HAP-1 (cell line): ENCODE data around the gene TLCD1.

Source experiments
- DNase-seq, 2 experiments: peaks; one replicate each; pipeline ENCODE4 v3.0.0-alpha.2; 2016 to 2020; ENCODE audit warnings: low spot score in 2 of 2
- H3K27me3 ChIP-seq: fragments of 250-450 bp; sonication (Bioruptor Pico); 2 replicates; pipeline ENCODE4 v1.5.1; 2020; ENCODE audit warnings: low read depth, mild to moderate bottlenecking, moderate library complexity
- H3K36me3 ChIP-seq: fragments of 250-450 bp; sonication (Bioruptor Pico); replicated peaks from 2 replicates; pipeline ENCODE4 v1.5.1; 2020; ENCODE audit warnings: mild to moderate bottlenecking
- H3K4me1 ChIP-seq: fragments of 250-450 bp; sonication (Bioruptor Pico); 2 replicates; pipeline ENCODE4 v1.5.1; 2020; ENCODE audit warnings: mild to moderate bottlenecking
- H3K4me3 ChIP-seq: fragments of 250-450 bp; sonication (Bioruptor Pico); 2 replicates; pipeline ENCODE4 v1.5.1; 2020; ENCODE audit warnings: mild to moderate bottlenecking, moderate library complexity
- H3K9me3 ChIP-seq: fragments of 250-450 bp; sonication (Bioruptor Pico); 2 replicates; pipeline ENCODE4 v1.5.1; 2020; ENCODE audit warnings: mild to moderate bottlenecking, moderate library complexity
- in situ Hi-C: fragments of 300-500 bp; cut with MboI; formaldehyde crosslinking; loops from 3 replicates; pipeline ENCODE4 v1.14.3; 2020; ENCODE audit warnings: low sequenced_read_pairs, inconsistent platforms, mixed read lengths

Gene TLCD1

DNA sequence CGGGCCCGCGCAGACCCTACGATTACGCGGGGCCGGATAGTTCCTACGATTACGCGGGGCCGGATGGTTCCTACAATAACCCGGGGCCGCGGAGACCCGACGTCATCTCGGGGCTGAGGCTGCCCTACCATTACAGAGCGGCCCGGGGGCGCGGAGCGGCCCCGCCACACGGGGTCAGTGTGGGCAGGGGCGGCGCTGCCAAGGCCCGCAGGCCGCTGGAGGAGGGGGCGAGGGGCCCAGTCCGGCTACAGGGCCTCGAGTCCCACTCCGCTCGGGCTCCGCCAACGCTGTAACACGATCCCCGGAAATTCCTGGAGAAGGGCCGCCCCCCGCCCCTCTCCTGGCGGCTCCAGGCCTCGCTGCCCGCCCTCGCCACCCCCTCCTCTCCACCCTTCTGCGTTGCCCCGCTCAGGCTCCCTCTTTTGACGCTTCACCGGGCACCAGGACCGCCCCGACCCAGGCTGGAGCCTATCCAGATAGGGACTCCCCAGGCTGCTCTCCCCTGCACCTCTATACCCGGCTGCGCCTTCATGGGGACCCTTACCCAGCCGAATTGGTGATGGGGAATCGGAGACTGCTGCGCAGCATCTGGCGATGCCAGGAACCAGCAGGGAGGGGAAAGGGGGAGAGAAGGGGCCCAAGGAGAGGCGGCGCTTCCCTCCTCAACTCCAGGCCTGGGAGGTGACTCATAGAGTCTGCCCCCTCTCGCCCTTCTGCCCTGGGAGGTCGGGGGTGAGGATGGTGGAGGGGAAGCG lies 8.3 kb downstream of the TLCD1 start, which contains the start of gene RAB34:
Gene RAB34, minus strand, starts transcription at position 291 of the 755 bp plus-strand sequence. CDS start 602 bp downstream, outside the sequence.
- Histone ChIP-seq H3K9me3 (no peaks in the 10 kb centered on the region), H3K36me3 (peaks cover 29% of the 10 kb centered on the region), H3K4me3 (no peak within 1 kb of the TSS), H3K27me3 (no peaks in the 10 kb centered on the region), H3K4me1 (peaks cover 19% of the 10 kb centered on the region)
- in situ Hi-C loops: no loop called here
- no peak for DNase-seq

DNA sequence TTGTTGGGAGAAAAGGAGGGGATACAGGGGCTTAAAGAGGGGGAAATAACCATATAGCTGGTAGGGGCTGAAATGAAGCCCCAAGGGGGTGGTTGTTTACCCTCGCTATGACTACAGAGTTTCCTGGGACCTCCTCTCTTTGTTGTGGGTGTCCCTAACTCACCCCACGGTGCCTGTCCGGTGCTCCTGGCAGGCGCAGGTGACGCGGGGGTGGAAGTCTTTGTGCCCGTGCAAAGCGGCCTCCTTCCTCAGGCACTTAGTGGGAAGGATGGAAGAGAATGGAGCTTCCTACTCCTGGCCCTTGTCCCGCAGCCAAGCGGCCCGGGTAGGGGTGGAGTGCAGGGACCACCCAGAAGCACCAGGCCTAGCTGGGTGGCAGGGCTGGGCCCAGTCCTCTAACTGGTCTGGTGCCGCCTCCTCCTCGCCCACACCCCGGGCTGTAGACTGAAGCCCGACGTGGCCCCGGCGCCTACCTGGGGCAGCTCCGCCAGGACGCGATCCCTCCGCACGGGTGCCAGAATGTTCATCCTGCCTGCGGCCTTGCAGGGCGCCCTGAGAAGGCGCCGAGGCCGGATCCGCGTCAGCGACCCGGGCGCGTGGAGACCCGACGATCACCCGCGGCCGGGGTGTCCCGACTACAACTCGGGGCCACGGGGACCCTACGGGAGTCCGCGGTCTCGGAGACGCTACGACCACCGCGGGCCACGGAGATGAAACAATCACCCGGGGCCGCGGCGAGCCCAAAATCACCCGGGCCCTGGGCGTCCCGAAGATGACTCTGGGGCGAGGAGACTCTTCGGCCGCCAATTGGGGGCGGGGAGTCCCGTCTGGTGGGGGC lies 9.1 kb downstream of the TLCD1 start:
- no peak overlapping the region for H3K4me3 ChIP-seq
- no peak for DNase-seq
- peaks cover 21% of the 10 kb centered on the region for H3K36me3 ChIP-seq
- in situ Hi-C loops: no loop called here
- H3K9me3 ChIP-seq: no peaks in the 10 kb centered on the region
- no peaks in the 10 kb centered on the region for H3K27me3 ChIP-seq
- peaks cover 20% of the 10 kb centered on the region for H3K4me1 ChIP-seq

DNA sequence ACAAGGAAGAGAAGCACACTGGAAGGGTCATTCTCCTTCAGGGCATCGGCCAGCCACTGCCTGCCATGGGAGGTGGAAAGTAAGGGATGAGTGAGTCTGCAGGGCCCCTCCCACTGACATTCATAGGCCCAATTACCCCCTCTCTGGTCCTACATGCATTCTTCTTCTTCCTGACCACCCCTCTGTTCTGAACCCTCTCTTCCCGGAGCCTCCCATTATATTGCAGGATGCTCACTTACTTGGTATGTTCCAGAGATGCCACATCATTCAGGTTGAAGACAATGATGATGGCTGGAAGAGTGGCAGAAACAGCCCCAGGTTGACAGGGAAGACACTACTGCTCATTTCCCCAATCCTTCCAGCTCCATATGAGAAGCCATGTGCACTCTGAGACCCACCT lies 10.8 kb downstream of the TLCD1 start:
- no peaks in the 10 kb centered on the region for H3K27me3 ChIP-seq
- peaks cover 30% of the 10 kb centered on the region for H3K4me1 ChIP-seq
- H3K4me3 ChIP-seq: no peak overlapping the region
- DNase-seq: no peak
- H3K36me3 ChIP-seq: peaks cover 4% of the 10 kb centered on the region
- in situ Hi-C loops: no loop called here
- H3K9me3 ChIP-seq: no peaks in the 10 kb centered on the region

DNA sequence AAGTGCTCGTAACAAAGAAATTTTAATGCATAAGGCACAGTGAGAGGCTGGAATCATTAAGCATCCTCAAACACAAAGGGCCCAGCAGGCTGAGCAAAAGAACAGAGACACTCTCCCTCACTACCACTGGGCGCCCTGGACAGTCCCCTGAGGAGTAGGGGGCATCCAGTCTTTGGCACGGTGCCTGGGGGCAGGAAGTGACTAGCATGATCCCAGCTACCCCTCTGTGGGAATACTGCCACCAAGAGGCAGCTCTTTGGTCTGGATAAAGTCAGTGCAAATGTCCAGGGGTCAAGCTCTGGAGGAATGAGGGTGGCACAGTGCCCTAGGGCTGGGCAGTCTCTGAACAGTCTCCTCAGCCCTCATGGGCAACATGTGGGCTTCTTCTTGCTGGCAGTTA lies 11.8 kb downstream of the TLCD1 start:
- DNase-seq: no peak
- in situ Hi-C loops: no loop called here
- Histone ChIP-seq H3K4me3 (no peak overlapping the region), H3K27me3 (no peaks in the 10 kb centered on the region), H3K36me3 (no peaks in the 10 kb centered on the region), H3K4me1 (peaks cover 37% of the 10 kb centered on the region), H3K9me3 (no peaks in the 10 kb centered on the region)

DNA sequence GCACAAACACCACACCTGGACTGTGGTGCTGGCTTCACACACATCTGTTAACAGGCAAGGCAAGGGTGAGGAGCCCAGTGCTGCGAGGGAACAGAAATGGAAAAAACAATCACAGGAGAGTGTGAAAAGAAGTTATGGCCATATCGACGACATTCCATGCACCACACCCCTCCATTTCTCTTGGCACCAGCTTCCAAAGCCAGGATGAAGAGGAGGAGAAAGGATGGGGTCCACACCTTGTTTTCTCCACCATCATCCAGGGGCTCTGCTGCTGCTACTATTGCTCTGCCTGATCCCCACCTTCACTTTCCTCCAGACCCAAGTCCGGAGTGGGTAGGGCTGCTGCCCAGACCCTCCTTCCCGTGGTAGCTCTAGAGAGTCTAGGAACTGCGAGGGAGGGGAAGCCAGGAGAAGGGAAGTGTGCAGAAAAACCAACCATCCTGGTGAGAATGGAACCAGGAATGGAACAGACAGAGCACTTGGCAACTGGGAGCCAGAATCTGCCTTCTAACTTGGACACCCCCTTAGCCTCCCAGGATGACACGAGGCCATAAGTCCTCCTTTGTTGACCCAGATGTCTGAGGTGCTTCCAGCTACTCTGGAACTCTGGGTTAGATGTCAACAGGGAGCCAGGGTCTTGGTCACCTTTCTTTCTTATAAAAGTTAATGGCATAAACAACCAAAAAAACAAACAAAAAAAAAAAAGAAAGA lies 13.2 kb downstream of the TLCD1 start:
- no peaks in the 10 kb centered on the region for H3K36me3 ChIP-seq

DNA sequence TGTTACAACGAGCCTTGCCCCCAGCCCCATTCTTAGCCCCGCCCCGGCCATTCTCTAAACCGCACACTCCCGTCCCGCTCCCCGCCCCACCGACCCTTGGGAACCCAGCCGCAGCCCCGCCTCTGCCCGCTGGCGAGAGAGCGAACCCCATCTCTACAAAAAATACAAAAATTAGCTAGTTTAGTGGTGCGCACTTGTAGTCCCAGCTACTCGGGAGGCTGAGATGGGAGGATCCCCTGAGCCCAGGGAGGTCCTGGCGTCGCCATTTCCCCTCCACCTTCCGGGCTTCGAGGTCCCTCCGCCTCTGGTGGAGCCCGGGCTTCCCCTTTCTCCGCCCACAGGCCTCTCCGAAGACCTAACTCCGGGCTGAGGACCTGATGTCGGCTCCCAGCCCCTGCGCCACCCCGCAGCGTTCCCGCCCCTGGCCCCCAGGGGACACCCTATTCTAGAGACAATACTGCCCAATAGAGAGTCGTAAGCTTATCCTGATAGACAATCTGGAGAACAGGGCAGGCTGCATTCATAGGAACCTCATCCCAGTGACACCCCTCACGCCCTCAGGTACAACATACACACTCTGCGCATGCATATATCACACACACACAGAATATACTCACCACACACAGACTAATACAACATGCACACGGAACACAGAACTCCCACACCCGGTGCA lies 13.9 kb downstream of the TLCD1 start:
- Histone ChIP-seq H3K9me3 (no peaks in the 10 kb centered on the region; the same call in 1 of the 2 replicates), H3K4me3 (peak overlapping the region; percentile 63), H3K36me3 (no peaks in the 10 kb centered on the region), H3K27me3 (no peaks in the 10 kb centered on the region), H3K4me1 (peaks cover 25% of the 10 kb centered on the region)
- in situ Hi-C loops: no loop called here
- DNase-seq: peak; percentile 60 to 86

More for the DNA sequence above, 13.2 kb downstream of the TLCD1 start:
- no peaks in the 10 kb centered on the region for H3K27me3 ChIP-seq
- no peak for DNase-seq
- H3K4me1 ChIP-seq: peaks cover 25% of the 10 kb centered on the region
- no peaks in the 10 kb centered on the region; the same call in 1 of the 2 replicates for H3K9me3 ChIP-seq
- in situ Hi-C loops: no loop called here
- H3K4me3 ChIP-seq: no peak overlapping the region

DNA sequence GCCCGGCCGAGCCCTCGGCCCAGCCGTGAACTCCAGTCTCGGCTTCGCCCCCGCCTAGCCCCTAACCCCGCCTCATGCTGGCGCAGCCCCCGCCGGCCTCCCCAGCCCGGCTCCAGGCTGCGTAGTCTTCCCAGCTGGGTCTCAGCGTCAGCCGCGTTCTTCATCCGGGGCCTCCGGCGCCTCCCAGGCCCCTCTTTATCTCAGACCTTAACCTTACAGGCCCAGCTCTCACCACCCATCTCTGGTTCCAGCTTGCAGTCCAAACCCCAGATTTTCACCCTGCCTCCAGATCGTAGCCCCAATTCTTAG lies 14.4 kb downstream of the TLCD1 start, which contains the start of gene PROCA1:
Gene PROCA1, minus strand, starts transcription at position 166 of the 309 bp plus-strand sequence. CDS start 228 bp downstream, outside the sequence.
- Histone ChIP-seq H3K4me3 (peak within 1 kb of the TSS; percentile 63), H3K4me1 (peaks cover 25% of the 10 kb centered on the region), H3K27me3 (no peaks in the 10 kb centered on the region), H3K36me3 (no peaks in the 10 kb centered on the region), H3K9me3 (no peaks in the 10 kb centered on the region; the same call in 1 of the 2 replicates)
- peak in 1 of 2 experiments; percentile 20 for DNase-seq
- in situ Hi-C loops: no loop called here

DNA sequence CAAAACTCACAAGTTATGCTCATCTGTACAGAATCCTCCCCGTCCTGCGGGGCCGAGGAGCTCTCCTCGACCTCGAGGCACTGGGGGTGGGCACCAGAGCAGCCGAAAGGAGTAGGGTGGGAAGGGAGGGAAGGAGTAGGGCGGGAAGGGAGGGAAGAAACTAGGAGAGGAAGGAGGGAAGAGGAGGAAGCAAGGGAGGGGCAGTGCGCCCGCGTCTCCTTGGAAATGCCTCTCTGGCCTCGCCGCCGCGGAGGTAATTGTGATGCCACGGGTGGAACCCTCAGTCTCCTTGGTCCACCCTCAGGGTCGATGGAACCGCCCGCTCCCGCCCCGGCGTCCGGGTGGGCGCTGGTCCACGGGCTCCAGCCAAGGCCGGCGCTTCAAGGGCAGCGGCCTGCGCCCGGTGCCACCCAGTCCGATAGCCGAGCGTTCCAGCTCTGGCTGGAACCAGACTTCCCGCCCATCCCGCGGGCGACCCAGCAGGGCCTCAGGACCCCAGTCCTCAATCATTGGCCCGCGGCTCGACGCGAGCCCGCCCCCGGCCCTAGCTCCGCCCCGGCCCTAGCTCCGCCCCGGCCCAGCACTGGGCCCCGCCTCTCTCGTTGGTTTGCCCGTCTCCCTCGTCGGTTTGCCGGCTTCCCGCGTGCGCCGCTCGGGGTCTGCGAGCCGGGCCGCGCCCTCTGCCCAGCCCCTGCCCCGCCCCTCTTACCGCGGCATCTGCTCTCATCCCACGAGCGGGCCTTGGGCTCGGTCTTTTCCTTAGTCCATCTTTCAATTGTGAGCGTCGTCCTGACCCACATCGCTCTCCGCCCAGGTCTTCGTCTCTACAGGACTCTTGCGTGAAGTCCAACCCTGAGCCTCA lies 14.9 kb downstream of the TLCD1 start:
- H3K9me3 ChIP-seq: no peaks in the 10 kb centered on the region; the same call in 1 of the 2 replicates
- H3K4me1 ChIP-seq: peaks cover 25% of the 10 kb centered on the region
- no peaks in the 10 kb centered on the region for H3K36me3 ChIP-seq
- peak; percentile 87 to 96 for DNase-seq
- no peaks in the 10 kb centered on the region for H3K27me3 ChIP-seq
- in situ Hi-C loops: no loop called here
- H3K4me3 ChIP-seq: peak overlapping the region; percentile 63

DNA sequence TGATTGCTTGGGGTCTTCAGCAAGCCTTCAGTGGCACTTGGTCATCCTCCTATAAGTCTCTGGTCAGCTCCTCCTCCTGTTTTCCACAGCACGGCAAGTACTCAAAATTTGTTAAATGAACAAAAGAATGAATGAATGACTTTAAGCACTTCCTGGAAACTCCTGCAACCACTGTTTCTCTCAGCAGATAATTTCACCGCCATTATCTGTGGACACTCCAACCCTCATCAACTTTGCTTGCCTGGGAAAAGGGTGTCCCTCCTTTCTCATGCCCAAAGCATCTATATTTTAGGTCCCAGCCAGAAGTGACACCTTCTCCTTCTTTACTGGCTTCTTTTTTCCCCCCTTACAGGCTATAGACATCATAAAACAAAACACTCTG lies 18.7 kb downstream of the TLCD1 start:
- H3K9me3 ChIP-seq: no peaks in the 10 kb centered on the region; the same call in 1 of the 2 replicates
- no peak overlapping the region for H3K4me3 ChIP-seq
- in situ Hi-C loops: no loop called here
- peaks cover 21% of the 10 kb centered on the region for H3K4me1 ChIP-seq
- DNase-seq: no peak
- no peaks in the 10 kb centered on the region for H3K27me3 ChIP-seq
- peaks cover 16% of the 10 kb centered on the region for H3K36me3 ChIP-seq

DNA sequence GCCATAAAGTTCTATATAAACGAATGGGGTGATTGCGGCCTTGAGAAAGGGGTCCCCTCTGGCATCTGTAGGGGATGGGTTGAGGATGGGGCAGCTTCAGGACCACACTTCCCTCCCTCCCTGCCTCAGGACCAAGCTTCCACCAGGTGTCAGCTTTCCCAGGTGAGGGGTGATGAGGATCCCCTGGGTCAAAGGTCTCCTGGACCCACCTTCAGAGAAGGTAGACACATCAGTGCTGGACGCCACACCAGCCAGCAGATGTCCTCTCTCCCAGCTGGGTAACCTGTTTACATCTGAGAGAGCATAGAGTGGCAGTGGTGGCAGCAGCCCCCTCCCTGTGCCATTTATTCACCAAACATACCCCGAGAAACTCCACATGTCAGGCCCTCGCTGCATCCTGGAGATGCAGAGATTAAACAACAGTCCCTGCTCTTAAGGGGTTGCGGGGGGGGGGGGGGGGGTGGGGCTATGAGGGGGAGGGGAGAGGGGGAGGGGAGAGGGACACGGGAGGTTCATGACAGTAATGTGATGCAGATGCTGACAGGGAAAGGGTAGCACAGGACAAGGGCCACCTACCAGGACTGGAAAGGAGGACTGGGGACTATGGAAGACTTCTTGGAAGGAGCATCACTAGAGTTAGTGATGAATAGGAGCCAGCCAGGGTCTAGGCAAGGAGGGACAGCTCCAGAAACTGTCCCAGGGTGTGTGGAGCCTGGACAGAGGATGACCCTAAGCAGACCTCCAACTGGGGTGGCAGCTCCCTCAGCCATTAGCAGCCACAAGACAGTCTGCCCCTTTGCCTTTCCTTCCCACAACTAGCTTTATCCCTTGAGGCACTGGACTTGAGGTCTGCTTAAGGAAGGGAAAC lies 19.3 kb downstream of the TLCD1 start:
- in situ Hi-C loops: no loop called here
- Histone ChIP-seq H3K4me1 (peaks cover 15% of the 10 kb centered on the region), H3K27me3 (no peaks in the 10 kb centered on the region), H3K4me3 (no peak overlapping the region), H3K9me3 (no peaks in the 10 kb centered on the region; the same call in 1 of the 2 replicates), H3K36me3 (peaks cover 22% of the 10 kb centered on the region)
- DNase-seq: no peak

DNA sequence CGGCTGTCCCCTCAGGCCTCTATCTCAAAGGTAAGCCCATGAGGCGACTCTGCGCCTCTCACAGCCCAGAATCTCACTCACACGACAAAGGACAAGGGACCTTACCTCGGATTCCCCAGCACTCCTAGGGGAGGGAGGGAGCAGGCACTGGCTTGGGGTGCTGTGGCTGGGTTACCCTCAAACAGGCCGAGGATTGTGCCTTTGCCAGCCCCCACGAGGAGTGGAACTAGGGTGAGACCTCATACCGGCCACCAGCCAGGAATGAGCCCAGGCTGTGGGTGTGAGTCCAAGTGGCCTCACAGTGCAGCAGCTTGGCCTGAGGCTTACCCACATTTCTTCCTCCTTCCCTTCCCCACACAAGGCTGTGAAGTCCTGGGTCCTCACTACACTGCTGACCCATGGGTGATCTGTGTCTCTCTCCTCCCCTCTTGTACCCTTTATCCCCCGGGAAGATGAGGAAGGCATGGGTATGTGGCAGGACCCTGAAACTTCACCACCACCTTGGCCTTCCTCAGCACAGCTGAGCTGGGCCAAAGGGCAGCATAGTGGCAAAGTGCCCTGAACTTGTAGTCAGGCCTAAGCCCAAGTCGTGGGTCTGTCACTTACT lies 20.2 kb downstream of the TLCD1 start:
- Histone ChIP-seq H3K36me3 (peaks cover 31% of the 10 kb centered on the region), H3K27me3 (no peaks in the 10 kb centered on the region), H3K9me3 (no peaks in the 10 kb centered on the region; the same call in 1 of the 2 replicates), H3K4me1 (peaks cover 12% of the 10 kb centered on the region), H3K4me3 (no peak overlapping the region)
- in situ Hi-C loops: no loop called here
- DNase-seq: no peak
